ENCODE data around the gene UBB. TPM values are rescaled to one million over a fixed set of nuclear protein-coding genes. Genes with fewer than 3 reads are reported as not detected.

UBB gene
- total RNA-seq, 1 donor from 2014 or later = 1,207 TPM

GRCh38 chr17:16351831-16352230, 29.1 kb upstream of the UBB start:
- DNase-seq (ENCODE audit: extremely low spot score, unreplicated experiment) = no peak
- H3K4me3 Mint-ChIP-seq (ENCODE audit: unreplicated experiment) = peak overlapping the region; percentile 82
- H3K9me3 Mint-ChIP-seq (ENCODE audit: unreplicated experiment) = no peaks in the 10 kb centered on the region
- H3K36me3 Mint-ChIP-seq (ENCODE audit: unreplicated experiment) = peaks cover 5% of the 10 kb centered on the region
- peak overlapping the region; percentile 23 for H3K27ac Mint-ChIP-seq (ENCODE audit: unreplicated experiment)
- no peak for TF ChIP-seq CTCF (IDR thresholded peaks at IDR 0.05)
- peaks cover 2% of the 10 kb centered on the region for H3K27me3 Mint-ChIP-seq (ENCODE audit: unreplicated experiment)
- peaks cover 18% of the 10 kb centered on the region for H3K4me1 Mint-ChIP-seq (ENCODE audit: unreplicated experiment)

GRCh38 chr17:16352303-16352666, 28.6 kb upstream of the UBB start:
- peak overlapping the region; percentile 82 for H3K4me3 Mint-ChIP-seq (ENCODE audit: unreplicated experiment)
- H3K36me3 Mint-ChIP-seq (ENCODE audit: unreplicated experiment) = peaks cover 5% of the 10 kb centered on the region
- peak overlapping the region; percentile 23 for H3K27ac Mint-ChIP-seq (ENCODE audit: unreplicated experiment)
- peaks cover 18% of the 10 kb centered on the region for H3K4me1 Mint-ChIP-seq (ENCODE audit: unreplicated experiment)
- no peaks in the 10 kb centered on the region for H3K9me3 Mint-ChIP-seq (ENCODE audit: unreplicated experiment)
- peaks cover 5% of the 10 kb centered on the region for H3K27me3 Mint-ChIP-seq (ENCODE audit: unreplicated experiment)
- no peak for TF ChIP-seq CTCF (IDR thresholded peaks at IDR 0.05)
- no peak for DNase-seq (ENCODE audit: extremely low spot score, unreplicated experiment)

- Mint-ChIP-seq H3K27ac (ENCODE audit: unreplicated experiment) (peak overlapping the region; percentile 23), H3K27me3 (ENCODE audit: unreplicated experiment) (peaks cover 5% of the 10 kb centered on the region), H3K4me3 (ENCODE audit: unreplicated experiment) (peak overlapping the region; percentile 82), H3K4me1 (ENCODE audit: unreplicated experiment) (peaks cover 18% of the 10 kb centered on the region), H3K9me3 (ENCODE audit: unreplicated experiment) (no peaks in the 10 kb centered on the region), H3K36me3 (ENCODE audit: unreplicated experiment) (peaks cover 3% of the 10 kb centered on the region)
- no peak for DNase-seq (ENCODE audit: extremely low spot score, unreplicated experiment)
- TF ChIP-seq CTCF (IDR thresholded peaks at IDR 0.05) = no peak
Observed at GRCh38 chr17:16352667-16353316, 28.1 kb upstream of the UBB start.

GRCh38 chr17:16353317-16354174, 27.3 kb upstream of the UBB start, which contains the start of gene CENPV:
Gene CENPV (minus strand): TSS chr17:16353469. CDS start chr17:16353436, 33 bp downstream.
- no peaks in the 10 kb centered on the region for H3K9me3 Mint-ChIP-seq (ENCODE audit: unreplicated experiment)

More at GRCh38 chr17:16353317-16354174, 27.3 kb upstream of the UBB start, which contains the start of gene CENPV:
- H3K27me3 Mint-ChIP-seq (ENCODE audit: unreplicated experiment) = peaks cover 10% of the 10 kb centered on the region
- DNase-seq (ENCODE audit: extremely low spot score, unreplicated experiment) = no peak
- peak within 1 kb of the TSS; percentile 23 for H3K27ac Mint-ChIP-seq (ENCODE audit: unreplicated experiment)
- H3K4me3 Mint-ChIP-seq (ENCODE audit: unreplicated experiment) = peak within 1 kb of the TSS; percentile 82
- H3K4me1 Mint-ChIP-seq (ENCODE audit: unreplicated experiment) = peaks cover 18% of the 10 kb centered on the region
- TF ChIP-seq CTCF (IDR thresholded peaks at IDR 0.05) = peak; percentile 32
- peaks cover 3% of the 10 kb centered on the region for H3K36me3 Mint-ChIP-seq (ENCODE audit: unreplicated experiment)

All from osteocyte (in vitro differentiated cells).